ENCODE measurements around the gene SLC38A6. TPM values are rescaled to one million over a fixed set of nuclear protein-coding genes. Genes with fewer than 3 reads are reported as not detected.

Gene SLC38A6
- total RNA-seq, 1 donor from 2014 or later, result 14.4 TPM

- H3K9me3 Mint-ChIP-seq (ENCODE audit: low read depth), result peaks cover 28% of the 10 kb centered on the region
- peaks cover 40% of the 10 kb centered on the region for H3K36me3 Mint-ChIP-seq (ENCODE audit: insufficient read depth)
- H3K27ac Mint-ChIP-seq, result no peak overlapping the region
- TF ChIP-seq, protein P1, sequence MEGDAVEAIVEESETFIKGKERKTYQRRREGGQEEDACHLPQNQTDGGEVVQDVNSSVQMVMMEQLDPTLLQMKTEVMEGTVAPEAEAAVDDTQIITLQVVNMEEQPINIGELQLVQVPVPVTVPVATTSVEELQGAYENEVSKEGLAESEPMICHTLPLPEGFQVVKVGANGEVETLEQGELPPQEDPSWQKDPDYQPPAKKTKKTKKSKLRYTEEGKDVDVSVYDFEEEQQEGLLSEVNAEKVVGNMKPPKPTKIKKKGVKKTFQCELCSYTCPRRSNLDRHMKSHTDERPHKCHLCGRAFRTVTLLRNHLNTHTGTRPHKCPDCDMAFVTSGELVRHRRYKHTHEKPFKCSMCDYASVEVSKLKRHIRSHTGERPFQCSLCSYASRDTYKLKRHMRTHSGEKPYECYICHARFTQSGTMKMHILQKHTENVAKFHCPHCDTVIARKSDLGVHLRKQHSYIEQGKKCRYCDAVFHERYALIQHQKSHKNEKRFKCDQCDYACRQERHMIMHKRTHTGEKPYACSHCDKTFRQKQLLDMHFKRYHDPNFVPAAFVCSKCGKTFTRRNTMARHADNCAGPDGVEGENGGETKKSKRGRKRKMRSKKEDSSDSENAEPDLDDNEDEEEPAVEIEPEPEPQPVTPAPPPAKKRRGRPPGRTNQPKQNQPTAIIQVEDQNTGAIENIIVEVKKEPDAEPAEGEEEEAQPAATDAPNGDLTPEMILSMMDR (IDR thresholded peaks at IDR 0.05; ENCODE audit: unreplicated experiment), result no peak
- DNase-seq (ENCODE audit: low spot score, unreplicated experiment), result no peak
- no peaks in the 10 kb centered on the region for H3K27me3 Mint-ChIP-seq
- no peak overlapping the region for H3K4me3 Mint-ChIP-seq (ENCODE audit: low read depth)
- no peaks in the 10 kb centered on the region for H3K4me1 Mint-ChIP-seq (ENCODE audit: low read depth)
Observed at GRCh38 chr14:60958146-60958545, 22.9 kb upstream of the SLC38A6 start.

DNA sequence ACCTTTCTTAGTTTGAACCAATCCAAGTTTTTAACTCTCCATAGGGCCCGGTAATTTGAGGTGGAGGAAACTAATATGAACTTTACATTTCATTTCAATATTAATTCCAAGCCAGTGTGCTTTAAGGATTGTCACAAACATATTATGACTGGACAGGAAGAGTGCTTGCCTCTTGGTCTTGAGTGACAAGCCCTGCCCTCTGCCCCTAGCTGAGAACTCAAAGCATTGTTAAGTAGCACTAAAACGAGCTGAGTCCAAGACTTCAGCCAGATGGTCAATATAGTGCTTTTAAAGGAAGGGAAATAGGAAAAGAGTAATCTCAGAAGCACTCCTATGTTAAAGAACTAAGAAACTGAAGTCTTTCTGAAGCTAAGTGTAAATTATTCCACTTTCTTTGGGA, 17.3 kb upstream of the SLC38A6 start:
- no peak overlapping the region for H3K27ac Mint-ChIP-seq
- H3K4me1 Mint-ChIP-seq (ENCODE audit: low read depth), result peaks cover 3% of the 10 kb centered on the region

DNA sequence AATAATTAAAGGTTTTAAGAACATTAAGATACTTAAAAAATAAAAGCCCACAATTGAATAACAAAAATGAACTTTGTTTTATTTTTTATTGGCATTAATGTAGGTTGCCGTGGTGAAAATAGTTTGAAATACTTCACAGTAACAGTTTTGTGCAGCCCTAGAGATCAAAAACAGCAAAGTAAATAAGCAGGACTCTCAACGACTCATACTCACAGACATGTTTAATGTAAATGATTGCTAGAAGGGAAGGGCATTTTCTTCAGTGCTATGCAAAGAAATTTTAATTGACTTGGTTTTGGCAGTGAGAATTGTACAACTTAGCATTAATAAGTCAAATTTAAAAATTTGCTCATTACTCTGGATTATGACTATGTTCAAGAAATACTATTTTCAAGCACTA, 16.1 kb upstream of the SLC38A6 start:
- Mint-ChIP-seq H3K9me3 (ENCODE audit: low read depth) (no peaks in the 10 kb centered on the region), H3K27me3 (no peaks in the 10 kb centered on the region), H3K4me1 (ENCODE audit: low read depth) (peaks cover 3% of the 10 kb centered on the region), H3K27ac (no peak overlapping the region), H3K4me3 (ENCODE audit: low read depth) (no peak overlapping the region), H3K36me3 (ENCODE audit: insufficient read depth) (no peaks in the 10 kb centered on the region)
- DNase-seq (ENCODE audit: low spot score, unreplicated experiment), result no peak
- TF ChIP-seq, protein P1 (IDR thresholded peaks at IDR 0.05; ENCODE audit: unreplicated experiment), result no peak

More for the DNA sequence above, 17.3 kb upstream of the SLC38A6 start:
- H3K9me3 Mint-ChIP-seq (ENCODE audit: low read depth), result peaks cover 5% of the 10 kb centered on the region
- peaks cover 9% of the 10 kb centered on the region for H3K36me3 Mint-ChIP-seq (ENCODE audit: insufficient read depth)
- no peak overlapping the region for H3K4me3 Mint-ChIP-seq (ENCODE audit: low read depth)
- H3K27me3 Mint-ChIP-seq, result no peaks in the 10 kb centered on the region
- no peak for DNase-seq (ENCODE audit: low spot score, unreplicated experiment)
- TF ChIP-seq, protein P1 (IDR thresholded peaks at IDR 0.05; ENCODE audit: unreplicated experiment), result no peak

DNA sequence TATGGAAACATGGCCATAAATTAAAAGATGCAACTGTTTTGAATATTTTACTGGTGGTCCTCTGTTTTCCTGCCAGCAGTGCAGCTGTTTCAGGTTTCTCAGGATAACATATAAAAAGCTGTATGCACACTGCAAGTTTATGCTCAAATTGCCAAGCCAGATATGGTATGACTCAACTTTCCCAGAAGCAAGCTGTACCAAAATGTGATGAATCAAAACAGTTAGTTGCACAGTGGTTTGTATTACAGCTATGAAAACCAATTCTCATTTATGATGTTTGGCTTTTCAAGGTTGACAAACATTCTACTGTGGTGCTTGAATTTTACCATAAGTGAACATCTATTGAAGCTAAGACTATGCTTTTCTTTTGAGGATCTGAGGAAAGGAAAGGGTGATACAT, 15.6 kb upstream of the SLC38A6 start:
- Mint-ChIP-seq H3K4me3 (ENCODE audit: low read depth) (no peak overlapping the region), H3K9me3 (ENCODE audit: low read depth) (no peaks in the 10 kb centered on the region), H3K27ac (no peak overlapping the region), H3K4me1 (ENCODE audit: low read depth) (peaks cover 3% of the 10 kb centered on the region), H3K27me3 (no peaks in the 10 kb centered on the region), H3K36me3 (ENCODE audit: insufficient read depth) (no peaks in the 10 kb centered on the region)
- TF ChIP-seq, protein P1 (IDR thresholded peaks at IDR 0.05; ENCODE audit: unreplicated experiment), result no peak
- DNase-seq (ENCODE audit: low spot score, unreplicated experiment), result no peak

GRCh38 chr14:60968099-60968498, 12.9 kb upstream of the SLC38A6 start:
- H3K4me1 Mint-ChIP-seq (ENCODE audit: low read depth), result peaks cover 6% of the 10 kb centered on the region
- H3K4me3 Mint-ChIP-seq (ENCODE audit: low read depth), result no peak overlapping the region
- no peaks in the 10 kb centered on the region for H3K9me3 Mint-ChIP-seq (ENCODE audit: low read depth)
- DNase-seq (ENCODE audit: low spot score, unreplicated experiment), result no peak
- H3K36me3 Mint-ChIP-seq (ENCODE audit: insufficient read depth), result peaks cover 3% of the 10 kb centered on the region
- H3K27me3 Mint-ChIP-seq, result no peaks in the 10 kb centered on the region
- TF ChIP-seq, protein P1 (IDR thresholded peaks at IDR 0.05; ENCODE audit: unreplicated experiment), result no peak
- H3K27ac Mint-ChIP-seq, result no peak overlapping the region
